ENCODE data around the gene PDE6C.
"Not testable (repeated sequence)": the region's sequence is repeated elsewhere in the genome, so short reads cannot be mapped to it uniquely, and the experiment has no call there.

The PDE6C gene

GRCh38 chr10:93630625-93631557, 18.6 kb downstream of the PDE6C start:
- DNase-seq: peak; percentile 24

GRCh38 chr10:93639791-93640190, 27.5 kb downstream of the PDE6C start:
- DNase-seq: no peak

GRCh38 chr10:93652857-93653256, 40.5 kb downstream of the PDE6C start:
- no peak for DNase-seq

GRCh38 chr10:93654201-93654600, 41.9 kb downstream of the PDE6C start:
- no peak for DNase-seq

- DNase-seq: no peak
These were observed 43.8 kb downstream of the PDE6C start for GRCh38 chr10:93656155-93656554.

GRCh38 chr10:93657757-93658156, 45.4 kb downstream of the PDE6C start:
- no peak for DNase-seq

GRCh38 chr10:93666030-93666429, 53.7 kb downstream of the PDE6C start:
- no peak for DNase-seq

- DNase-seq: no peak
These were observed 55.5 kb downstream of the PDE6C start for GRCh38 chr10:93667795-93668194.

- no peak for DNase-seq
These were observed 58.0 kb downstream of the PDE6C start for GRCh38 chr10:93670372-93670771.

GRCh38 chr10:93671042-93671441, 58.7 kb downstream of the PDE6C start:
- no peak for DNase-seq

- no peak for DNase-seq
These were observed 59.8 kb downstream of the PDE6C start for GRCh38 chr10:93672022-93672678.

- DNase-seq: no peak
These were observed 60.6 kb downstream of the PDE6C start for GRCh38 chr10:93672890-93673289.

- DNase-seq: no peak
These were observed 61.5 kb downstream of the PDE6C start for GRCh38 chr10:93673791-93674190.

GRCh38 chr10:93678386-93678785, 66.0 kb downstream of the PDE6C start:
- no peak for DNase-seq

- DNase-seq: no peak
These were observed 66.7 kb downstream of the PDE6C start for GRCh38 chr10:93678805-93679587.

GRCh38 chr10:93680412-93681047, 68.2 kb downstream of the PDE6C start:
- DNase-seq: no peak

- DNase-seq: no peak
These were observed 75.4 kb downstream of the PDE6C start for GRCh38 chr10:93687737-93688136.

GRCh38 chr10:93695740-93696139, 83.4 kb downstream of the PDE6C start:
- no peak for DNase-seq

GRCh38 chr10:93696582-93696981, 84.2 kb downstream of the PDE6C start:
- not testable (repeated sequence) for DNase-seq

- no peak for DNase-seq
These were observed 84.9 kb downstream of the PDE6C start for GRCh38 chr10:93697207-93697606.

GRCh38 chr10:93701866-93702209, 89.5 kb downstream of the PDE6C start:
- peak; percentile 63 for DNase-seq

GRCh38 chr10:93702210-93703001, 90.1 kb downstream of the PDE6C start, which contains the start of gene FRA10AC1:
TSS of gene FRA10AC1 (minus strand) at chr10:93702592. CDS start at chr10:93700106, 2,486 bp downstream.
- DNase-seq: peak; percentile 92
